GM12891 (cell line): Measurements from ENCODE around the gene NBPF26.
"Not testable (repeated sequence)": the region's sequence is repeated elsewhere in the genome, so short reads cannot be mapped to it uniquely, and the experiment has no call there.

Experiments
- PAX5 ChIP-seq: IDR thresholded peaks from 2 replicates; pipeline ENCODE4 v1.6.1; 2011; ENCODE audit warnings: low read length, moderate library complexity, mild to moderate bottlenecking; ENCODE audit not compliant: insufficient read depth, severe bottlenecking
- POLR2A ChIP-seq: IDR thresholded peaks from 2 replicates; pipeline ENCODE4 v1.6.1; 2011; ENCODE audit warnings: low read depth, low read length, control low read depth
- POLR2AphosphoS5 ChIP-seq: IDR thresholded peaks from 2 replicates; pipeline ENCODE4 v1.6.1; 2011; ENCODE audit warnings: low read depth, low read length, control low read depth
- POU2F2 ChIP-seq: IDR thresholded peaks from 2 replicates; pipeline ENCODE4 v1.6.1; 2011; ENCODE audit warnings: low read depth, mild to moderate bottlenecking, control low read depth, low read length, moderate library complexity
- SPI1 ChIP-seq: IDR thresholded peaks from 2 replicates; pipeline ENCODE4 v1.6.1; 2011; ENCODE audit warnings: low read depth, low read length, control low read depth
- TAF1 ChIP-seq: IDR thresholded peaks from 2 replicates; pipeline ENCODE4 v1.6.1; 2011; ENCODE audit warnings: low read depth, low read length, control low read depth

DNA sequence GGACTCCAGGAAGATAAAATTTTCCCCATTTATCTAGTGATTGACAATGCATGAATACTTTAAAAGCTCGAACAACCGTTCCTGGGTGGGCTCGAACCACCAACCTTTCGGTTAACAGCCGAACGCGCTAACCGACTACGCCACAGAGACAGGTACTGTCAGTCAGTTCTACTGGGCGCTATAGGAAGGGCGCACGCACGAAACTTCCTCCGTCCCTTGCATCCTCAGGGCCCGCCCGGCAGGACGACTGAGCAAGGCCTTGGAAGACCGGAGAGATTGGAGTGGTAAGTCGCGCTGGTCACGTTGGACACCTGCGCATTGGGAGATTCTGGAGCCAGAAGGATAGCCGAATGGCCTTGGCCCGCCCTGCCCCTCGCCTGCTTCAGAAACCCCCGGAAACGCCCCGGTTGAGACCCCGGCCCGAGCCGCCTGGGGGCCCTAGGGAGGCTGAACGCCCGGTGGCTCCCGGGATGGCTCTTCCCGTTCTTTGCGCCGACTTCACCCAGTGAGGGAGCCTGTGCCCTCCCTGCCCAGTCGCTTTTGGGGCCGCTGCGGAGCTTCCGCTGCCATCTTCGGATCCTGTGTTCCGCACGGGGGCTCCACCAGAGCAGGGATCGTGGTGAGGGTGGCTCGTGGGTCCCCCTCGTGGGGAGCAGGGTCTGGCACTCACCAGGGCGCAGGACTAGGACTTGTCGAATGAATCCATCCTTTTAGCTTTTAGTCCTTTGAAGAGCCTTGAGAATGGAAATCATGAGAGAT is 120.6 kb downstream of the NBPF26 start:
- not testable (repeated sequence) for TF ChIP-seq POLR2A, POLR2AphosphoS5, TAF1, PAX5, SPI1, POU2F2
